ENCODE measurements around the gene ASH1L.

The ASH1L gene

GRCh38 chr1:155327981-155328380 is 234.6 kb downstream of the ASH1L start:
- no peak for DNase-seq (ENCODE audit: low read depth in 2 of 2)

DNA sequence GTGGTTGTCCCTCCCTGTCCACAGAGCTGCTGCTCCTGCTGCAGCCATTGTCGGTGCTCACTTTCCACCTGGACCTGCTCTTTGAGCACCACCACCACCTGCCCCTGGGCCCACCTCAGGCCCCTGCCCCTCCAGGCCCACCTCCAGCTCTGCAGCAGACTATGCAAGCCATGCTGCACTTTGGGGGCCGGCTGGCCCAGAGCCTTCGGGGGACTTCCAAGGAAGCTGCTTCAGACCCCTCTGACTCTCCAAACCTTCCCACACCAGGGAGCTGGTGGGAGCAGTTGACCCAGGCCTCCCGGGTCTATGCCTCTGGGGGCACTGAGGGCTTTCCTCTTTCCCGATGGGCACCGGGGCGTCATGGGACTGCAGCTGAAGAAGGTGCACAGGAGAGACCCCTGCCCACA is 236.0 kb downstream of the ASH1L start:
- DNase-seq (ENCODE audit: low read depth in 2 of 2), result no peak

GRCh38 chr1:155326020-155326526 is 236.5 kb downstream of the ASH1L start:
- DNase-seq (ENCODE audit: low read depth in 2 of 2), result no peak

- no peak for DNase-seq (ENCODE audit: low read depth in 2 of 2)
Measured at GRCh38 chr1:155325603-155325893, 237.1 kb downstream of the ASH1L start.

DNA sequence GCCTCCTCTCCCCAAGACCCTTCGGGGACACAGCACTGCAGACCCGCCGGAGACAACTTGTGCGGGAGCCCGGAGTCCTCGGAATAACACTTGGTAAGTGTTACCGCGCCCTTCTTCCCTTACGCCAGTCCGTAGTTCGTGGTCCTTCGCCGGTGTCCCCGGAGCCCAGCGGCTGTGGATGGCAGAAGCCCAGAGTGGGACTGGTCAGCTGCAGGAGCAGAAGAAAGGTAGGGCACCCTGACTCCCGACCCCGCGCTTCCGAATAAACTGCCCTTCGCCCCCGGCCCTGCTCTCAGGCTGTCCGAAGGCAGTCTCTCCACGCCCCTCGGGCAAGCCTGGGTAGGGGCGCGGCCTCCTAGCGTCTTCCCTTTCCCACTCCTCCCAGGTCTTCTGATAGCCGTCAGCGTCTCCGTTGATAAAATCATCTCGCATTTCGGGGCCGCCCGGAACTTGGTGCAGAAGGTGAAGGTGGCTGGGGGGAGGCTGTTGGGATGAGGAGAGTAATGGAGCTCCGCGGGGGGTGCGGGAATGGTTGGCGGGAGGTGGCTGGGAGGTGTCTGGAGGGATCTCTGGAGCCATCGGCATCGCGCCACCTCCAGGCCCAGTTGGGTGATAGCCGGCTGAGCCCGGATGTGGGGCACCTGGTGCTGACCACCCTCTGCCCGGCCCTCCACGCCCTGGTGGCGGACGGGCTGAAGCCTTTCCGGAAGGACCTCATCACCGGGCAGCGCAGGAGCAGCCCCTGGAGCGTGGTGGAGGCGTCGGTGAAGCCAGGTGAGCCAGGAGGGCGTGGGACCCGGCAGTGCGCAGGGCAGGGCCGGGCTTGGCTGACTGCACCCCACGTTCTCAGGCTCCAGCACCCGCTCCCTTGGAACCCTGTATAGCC is 237.6 kb downstream of the ASH1L start:
- no peak for DNase-seq (ENCODE audit: low read depth in 2 of 2)

GRCh38 chr1:155324037-155324716 is 238.4 kb downstream of the ASH1L start:
- peak; percentile 90 to 92 for DNase-seq (ENCODE audit: low read depth in 2 of 2)

DNA sequence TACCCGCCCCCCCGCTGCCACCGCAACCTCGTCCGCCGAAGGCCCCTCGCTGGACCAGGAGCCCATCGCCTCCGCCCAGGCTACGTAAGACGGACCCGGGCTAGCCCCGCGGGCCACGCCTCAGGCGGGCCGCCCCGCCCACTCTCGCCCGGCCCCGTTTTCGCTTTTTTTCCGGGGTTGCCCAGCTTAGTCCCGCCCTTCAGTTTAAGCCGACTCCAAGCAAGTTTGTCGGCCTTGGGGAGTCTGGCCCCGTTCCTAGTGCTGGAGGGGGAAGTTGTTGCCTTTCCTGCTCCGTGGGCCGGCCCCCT is 238.9 kb downstream of the ASH1L start:
- DNase-seq (ENCODE audit: low read depth in 2 of 2), result peak; percentile 71 to 81

GRCh38 chr1:155322953-155323728 is 239.5 kb downstream of the ASH1L start:
- peak; percentile 83 to 86 for DNase-seq (ENCODE audit: low read depth in 2 of 2)

DNA sequence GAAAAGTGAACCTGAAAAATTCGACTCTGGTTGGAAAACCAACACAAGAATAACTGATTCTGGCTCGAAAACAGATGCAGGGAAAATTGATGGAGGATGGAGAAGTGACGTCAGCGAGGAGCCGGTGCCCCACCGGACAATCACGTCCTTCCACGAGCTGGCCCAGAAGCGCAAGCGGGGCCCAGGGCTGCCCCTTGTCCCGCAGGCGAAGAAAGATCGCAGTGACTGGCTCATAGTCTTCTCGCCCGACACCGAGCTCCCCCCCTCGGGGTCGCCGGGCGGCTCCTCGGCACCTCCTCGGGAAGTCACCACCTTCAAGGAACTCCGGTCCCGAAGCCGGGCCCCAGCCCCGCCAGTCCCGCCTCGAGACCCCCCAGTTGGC is 240.0 kb downstream of the ASH1L start:
- DNase-seq (ENCODE audit: low read depth in 2 of 2), result no peak

GRCh38 chr1:155321639-155322503 is 240.7 kb downstream of the ASH1L start:
- DNase-seq (ENCODE audit: low read depth in 2 of 2), result no peak

GRCh38 chr1:155320661-155321617 is 241.7 kb downstream of the ASH1L start, which contains the start of gene RUSC1:
TSS of gene RUSC1 (plus strand) at chr1:155320894. CDS start at chr1:155321774, 880 bp downstream.
- DNase-seq (ENCODE audit: low read depth in 2 of 2), result peak; percentile 63 to 72

GRCh38 chr1:155320252-155320651 is 242.4 kb downstream of the ASH1L start:
- no peak for DNase-seq (ENCODE audit: low read depth in 2 of 2)

- DNase-seq (ENCODE audit: low read depth in 2 of 2), result no peak
Measured at GRCh38 chr1:155319536-155319935, 243.1 kb downstream of the ASH1L start.

DNA sequence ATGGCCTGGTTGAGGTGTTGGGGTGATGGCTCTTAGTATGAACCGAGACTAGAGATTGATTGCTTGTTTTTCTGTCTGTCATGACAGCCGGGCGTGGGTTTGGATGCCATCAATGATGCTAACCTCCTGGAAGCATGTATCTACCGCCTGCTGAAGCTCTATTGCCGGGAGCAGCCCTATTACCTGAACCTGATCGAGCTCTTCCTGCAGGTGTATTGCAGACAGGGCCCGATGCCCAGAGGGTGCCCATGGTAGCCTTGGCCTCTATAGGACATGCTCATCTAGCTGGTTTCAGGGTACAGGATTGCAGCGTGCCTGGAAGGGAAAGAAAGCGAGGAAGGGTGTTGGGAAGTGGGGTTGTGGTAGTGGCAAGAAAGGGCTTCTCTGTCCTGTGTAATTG is 244.5 kb downstream of the ASH1L start:
- no peak for DNase-seq (ENCODE audit: low read depth in 2 of 2)

- no peak for DNase-seq (ENCODE audit: low read depth in 2 of 2)
Measured at GRCh38 chr1:155316922-155317321, 245.7 kb downstream of the ASH1L start.

DNA sequence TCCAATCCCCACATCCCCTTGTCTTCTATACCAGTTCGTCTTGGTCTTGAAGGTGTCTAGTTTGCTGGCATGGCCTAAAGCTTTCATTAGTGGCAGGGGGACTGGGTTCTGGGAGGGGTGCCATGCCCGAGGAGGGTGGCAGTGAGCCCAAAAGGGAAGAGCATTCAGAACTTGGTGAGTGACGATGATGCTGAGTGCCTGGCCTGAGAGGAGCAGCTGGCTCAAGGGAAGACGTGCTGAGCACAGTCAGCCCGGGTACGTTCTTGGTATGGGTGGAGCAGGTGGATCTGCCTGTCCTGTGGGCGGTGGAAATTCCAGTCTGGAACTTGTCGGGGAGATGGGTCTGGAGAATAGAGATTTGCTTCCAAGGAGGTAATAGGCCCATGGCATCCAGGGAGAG is 249.3 kb downstream of the ASH1L start:
- DNase-seq (ENCODE audit: low read depth in 2 of 2), result no peak

DNA sequence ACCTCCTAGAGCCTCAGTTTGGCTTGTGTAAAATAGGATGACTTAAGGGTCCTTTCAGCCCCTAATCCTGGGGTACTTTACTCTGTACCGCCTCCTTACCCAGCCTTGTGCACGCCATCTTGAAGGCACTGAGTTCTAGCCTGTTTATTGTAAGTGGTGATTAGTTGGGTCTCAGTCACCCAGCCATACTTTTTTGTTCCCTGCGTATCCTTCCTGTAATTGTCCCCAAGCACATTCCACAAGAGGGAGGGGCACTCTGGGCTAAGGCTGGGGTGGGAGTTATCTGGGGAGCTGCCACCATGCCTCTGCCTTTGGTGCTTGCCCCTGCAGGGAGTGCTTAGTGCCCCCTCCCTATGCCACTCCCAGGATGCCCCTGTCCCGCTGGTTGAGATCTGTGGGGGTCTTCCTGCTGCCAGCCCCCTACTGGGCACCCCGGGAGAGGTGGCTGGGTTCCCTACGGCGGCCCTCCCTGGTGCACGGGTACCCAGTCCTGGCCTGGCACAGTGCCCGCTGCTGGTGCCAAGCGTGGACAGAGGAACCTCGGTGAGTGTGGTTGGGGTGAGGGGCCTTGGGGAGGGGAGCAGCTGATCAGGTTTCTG is 253.1 kb downstream of the ASH1L start:
- no peak for DNase-seq (ENCODE audit: low read depth in 2 of 2)

DNA sequence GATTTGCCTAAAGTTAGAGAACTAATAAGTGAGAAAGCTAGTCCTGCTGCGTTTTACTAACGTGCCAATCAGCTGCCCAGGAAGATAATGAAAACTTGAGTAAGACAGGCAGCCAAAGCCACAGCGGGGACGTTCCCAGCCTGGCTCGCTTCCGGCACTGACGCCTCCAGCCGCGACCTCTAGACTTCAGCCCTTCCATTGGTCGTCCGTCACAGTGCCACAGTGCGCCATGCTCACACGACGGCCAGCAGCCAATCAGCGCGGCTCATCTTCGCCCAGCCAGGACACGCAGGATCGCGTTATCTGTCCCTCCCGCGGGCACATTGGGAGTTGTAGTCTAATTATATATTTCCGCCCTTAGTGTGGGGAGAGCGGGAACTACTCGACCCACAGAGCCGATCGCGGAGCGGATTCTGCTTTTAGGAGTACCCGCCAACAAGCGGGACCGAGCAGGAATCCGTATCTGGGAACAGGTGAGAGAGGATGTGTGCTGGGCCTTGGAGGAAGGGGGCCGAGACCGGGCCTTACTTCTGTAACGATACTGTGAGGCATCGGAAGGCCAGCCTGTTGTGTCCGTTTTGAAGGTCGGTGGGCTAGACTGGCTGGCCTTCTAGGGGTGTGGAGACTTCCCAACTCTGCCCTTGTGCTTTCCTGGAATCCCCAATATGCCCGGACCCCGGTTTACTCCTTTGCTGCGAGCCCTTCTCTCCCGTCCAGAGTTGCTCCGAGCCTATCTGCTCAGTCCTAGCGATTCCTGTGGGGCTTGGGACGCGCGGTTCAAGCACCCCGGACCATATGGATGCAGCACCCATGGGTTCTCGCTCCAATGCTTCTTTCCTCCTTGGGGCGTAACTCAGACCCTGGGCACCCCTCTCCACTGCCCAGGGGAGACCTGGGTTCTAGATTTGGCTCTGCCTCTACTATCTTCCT is 253.8 kb downstream of the ASH1L start, which contains the start of gene FDPS:
FDPS (plus strand) TSS at position 374 of the 930 bp plus-strand sequence. CDS start 924 bp downstream, outside the sequence.
- DNase-seq (ENCODE audit: low read depth in 2 of 2), result peak; percentile 94 to 96

All from stimulated activated CD8-positive, alpha-beta memory T cell treated with anti-CD3 and anti-CD28 coated beads, Interleukin-2, amount 100 ng/mL, for 48 hours (primary cell).